Activated T-cell treated with anti-CD3 and anti-CD28 coated beads for 24 hours (primary cell): Measurements from ENCODE around the gene ADIG.

Experiments used
- DNase-seq: peaks from one replicate; pipeline ENCODE4 v3.0.0-alpha.2; 2020; ENCODE audit warnings: low read depth

The ADIG gene

DNA sequence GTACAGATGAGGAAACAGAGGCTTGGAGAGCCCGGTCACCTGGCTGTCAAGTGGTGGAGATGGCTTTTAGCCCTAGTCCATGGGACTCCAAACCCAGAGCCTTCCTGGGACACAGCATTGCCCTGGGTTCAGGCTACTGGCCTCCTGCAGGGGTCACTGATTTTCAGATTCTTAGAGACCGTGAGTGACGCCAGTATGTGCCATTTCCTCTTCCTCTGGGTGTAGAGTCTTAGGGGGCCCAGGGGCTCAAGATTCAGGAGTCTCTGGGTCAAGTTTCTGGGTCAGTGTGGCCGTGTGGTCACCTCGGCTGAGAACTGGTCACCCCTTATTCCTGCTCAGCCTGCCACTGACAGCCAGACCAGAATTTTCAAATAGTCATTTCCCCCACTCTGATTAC lies 21.2 kb downstream of the ADIG start:
- no peak for DNase-seq

DNA sequence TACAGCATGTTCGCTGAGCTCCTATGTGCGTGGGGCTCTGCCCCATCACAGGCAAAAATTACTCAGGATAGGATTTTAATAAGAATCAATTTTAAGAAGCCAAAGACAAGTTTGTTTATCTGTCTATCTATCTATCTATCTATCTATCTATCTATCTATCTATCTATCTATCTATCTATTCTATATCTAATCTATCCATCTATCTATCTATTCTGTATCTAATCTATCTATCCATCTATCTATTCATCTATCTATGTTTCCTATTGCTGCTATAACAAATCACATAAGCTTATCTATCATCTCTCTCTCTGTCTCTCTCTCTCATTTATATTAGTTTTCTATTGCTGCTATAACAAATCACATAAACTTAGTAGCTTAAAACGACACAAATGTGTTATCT lies 22.3 kb downstream of the ADIG start:
- no peak for DNase-seq

DNA sequence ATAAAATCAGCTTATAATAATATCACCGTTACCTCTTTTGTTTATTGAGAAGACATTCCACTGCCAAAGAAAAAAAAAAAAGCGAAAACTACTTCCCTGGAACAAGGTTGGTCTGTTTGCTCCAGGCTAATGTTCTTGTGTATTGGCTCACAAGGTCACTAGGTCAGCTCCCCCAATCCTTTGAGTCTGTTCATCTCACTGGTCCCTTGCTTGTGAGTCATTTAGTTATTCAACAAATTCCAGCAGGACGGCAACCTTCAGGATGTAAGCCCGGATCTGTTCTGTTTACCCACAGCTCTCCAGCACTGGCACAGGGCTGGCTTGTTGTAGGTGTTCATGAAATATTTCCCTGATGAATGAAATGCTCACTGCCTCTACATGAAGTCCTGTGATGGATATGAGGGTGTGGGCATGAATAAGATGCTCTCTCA lies 23.9 kb downstream of the ADIG start:
- DNase-seq, result no peak

DNA sequence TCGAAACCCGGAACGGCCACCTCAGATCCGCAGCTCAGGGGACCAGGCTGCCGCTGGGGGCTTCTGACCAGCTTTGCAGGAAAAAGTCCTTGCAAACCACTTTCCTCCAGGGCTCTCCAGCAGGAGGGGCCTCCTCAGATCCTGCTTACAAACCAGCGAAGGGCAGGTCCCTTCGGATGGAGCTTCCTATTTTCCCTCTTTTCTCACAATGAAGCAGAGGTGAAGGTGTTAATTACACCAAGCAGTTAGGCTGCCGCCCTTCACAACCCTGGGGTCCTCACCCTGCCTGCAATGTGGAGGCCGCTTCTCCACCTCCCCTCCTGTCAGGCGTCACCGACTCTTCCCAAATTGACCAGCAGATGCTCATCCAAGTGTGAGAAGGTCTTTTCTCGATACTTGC lies 26.4 kb downstream of the ADIG start:
- no peak for DNase-seq

GRCh38 chr20:38608188-38608587 lies 27.2 kb downstream of the ADIG start:
- no peak for DNase-seq

DNA sequence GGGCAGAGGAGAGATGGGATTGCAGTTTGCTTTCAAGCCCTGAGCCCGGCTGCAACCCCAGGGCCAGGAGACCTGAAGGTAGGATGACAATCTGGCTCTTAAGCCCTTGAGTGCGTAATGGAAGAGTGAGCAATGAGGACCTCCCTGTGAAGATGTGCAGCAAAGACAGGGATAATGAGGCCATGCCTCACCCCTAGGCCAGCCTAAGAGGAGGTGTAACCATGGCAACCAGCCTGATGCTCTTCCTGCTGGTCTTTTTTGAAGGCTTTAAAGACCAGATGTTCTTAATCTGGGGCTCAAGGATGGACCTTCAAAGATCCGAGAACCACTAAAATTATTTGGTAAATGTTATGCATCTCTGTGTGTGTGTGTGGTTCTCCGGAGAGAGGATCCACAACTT lies 28.8 kb downstream of the ADIG start:
- no peak for DNase-seq

GRCh38 chr20:38610521-38610920 lies 29.5 kb downstream of the ADIG start:
- DNase-seq, result no peak

- no peak for DNase-seq
Observed at GRCh38 chr20:38612751-38613515, 31.9 kb downstream of the ADIG start.

- DNase-seq, result no peak
Observed at GRCh38 chr20:38615283-38615682, 34.3 kb downstream of the ADIG start.

DNA sequence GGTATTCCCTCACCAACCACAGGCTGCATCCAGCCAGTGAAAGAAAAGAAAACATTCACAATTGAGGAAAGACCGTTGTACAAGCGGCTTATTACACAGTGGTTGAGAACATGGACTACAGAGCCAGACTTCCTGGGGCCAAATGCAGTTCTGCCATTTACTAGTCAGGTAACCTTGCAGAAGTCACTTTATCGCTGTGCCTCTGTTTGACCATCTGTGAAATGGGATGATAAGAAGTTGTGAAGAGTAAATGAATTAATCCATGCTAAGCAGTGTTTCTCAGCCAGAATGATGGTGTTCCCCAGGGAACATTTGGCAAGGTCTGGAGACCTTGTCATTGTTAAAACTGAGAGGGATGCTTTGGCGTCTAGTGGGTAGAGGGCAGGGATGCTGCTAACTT lies 35.5 kb downstream of the ADIG start:
- DNase-seq, result no peak

- DNase-seq, result no peak
Observed at GRCh38 chr20:38617011-38617829, 36.2 kb downstream of the ADIG start.

- DNase-seq, result no peak
Observed at GRCh38 chr20:38617830-38618196, 36.8 kb downstream of the ADIG start.

- DNase-seq, result no peak
Observed at GRCh38 chr20:38620441-38620840, 39.4 kb downstream of the ADIG start.

GRCh38 chr20:38623061-38623460 lies 42.1 kb downstream of the ADIG start:
- no peak for DNase-seq

DNA sequence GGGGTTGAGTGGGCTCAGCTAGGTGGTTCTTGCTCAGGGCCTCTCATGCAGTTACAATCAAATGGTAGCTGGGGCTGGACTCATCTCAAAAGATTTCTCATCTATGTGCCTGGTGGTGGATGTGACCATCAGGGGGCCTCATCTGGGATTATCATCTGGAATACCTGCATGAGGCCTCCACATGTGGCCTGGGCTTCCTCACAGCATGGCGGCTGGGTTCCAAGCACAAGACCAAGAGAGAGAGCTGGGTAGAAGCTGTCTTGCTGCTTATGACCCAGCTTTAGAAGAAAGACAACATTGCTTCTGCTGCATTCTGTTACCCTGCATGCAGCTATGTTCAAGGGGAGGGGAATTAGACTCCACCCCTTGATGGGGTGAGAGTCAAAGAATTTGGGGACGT lies 43.1 kb downstream of the ADIG start:
- no peak for DNase-seq

DNA sequence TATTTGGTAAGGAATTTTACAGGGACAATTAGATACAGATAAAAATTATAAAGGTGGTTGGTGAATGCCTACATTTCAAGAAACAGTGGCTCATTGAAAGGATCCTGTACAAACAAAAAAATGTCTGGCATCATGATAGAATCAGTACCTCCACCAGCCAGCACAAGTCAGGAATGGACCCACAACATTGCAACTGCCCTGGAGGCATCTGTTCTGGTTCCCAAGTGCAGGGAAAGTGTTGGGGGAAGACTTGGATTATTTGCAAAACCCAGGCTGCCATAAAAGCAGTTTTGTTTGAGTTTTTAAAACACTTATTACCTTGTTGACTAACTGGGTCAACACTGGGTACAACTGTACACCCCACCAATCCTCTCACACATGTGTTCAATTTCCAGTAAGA lies 44.9 kb downstream of the ADIG start:
- DNase-seq, result no peak

GRCh38 chr20:38626921-38627659 lies 46.1 kb downstream of the ADIG start:
- no peak for DNase-seq

- no peak for DNase-seq
Observed at GRCh38 chr20:38628580-38629470, 47.8 kb downstream of the ADIG start.

DNA sequence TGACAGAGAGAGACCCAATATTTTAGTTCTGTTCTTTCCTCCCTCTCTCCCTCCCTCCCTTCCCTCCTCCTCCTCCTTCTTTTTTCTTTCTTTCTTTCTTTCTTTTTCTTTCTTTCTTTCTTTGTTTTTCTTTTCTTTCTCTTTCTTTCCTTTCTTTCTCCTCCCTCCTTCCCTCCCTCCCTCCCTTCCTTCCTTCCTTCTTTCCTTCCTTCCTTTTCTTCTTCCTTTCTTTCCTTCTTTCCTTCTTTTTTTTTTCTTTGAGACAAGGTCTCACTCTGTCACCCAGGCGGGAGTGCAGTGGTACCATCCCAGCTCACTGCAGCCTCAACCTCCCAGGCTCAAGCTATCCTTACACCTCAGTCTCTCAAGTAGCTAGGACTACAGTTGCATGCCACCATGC lies 49.0 kb downstream of the ADIG start:
- DNase-seq, result no peak

DNA sequence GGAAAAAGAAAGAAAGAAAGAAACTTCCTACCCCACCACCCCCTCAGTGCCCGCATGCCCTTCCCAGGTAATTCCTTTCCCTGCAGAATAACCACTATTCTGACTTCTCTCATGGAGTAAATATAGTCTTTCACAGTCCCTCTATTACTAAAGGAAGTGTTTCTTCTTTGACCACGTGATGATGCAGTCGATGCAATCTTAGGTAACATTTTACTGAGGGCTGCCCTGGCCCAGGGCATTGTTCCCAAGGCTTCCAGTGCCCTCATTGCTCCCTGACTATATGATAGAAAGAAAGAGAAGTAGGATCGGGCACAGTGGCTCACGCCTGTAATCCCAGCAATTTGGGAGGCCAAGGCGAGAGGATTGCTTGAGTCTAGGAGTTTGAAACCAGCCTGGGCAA lies 49.7 kb downstream of the ADIG start:
- no peak for DNase-seq

- no peak for DNase-seq
Observed at GRCh38 chr20:38631155-38632022, 50.4 kb downstream of the ADIG start.
